GM23338 (cell line): ENCODE results near the gene KRTCAP2. TPM values are rescaled to one million over a fixed set of nuclear protein-coding genes. Genes with fewer than 3 reads are reported as not detected.

ENCODE experiments used
- ATAC-seq: fragments of 200-7000 bp; cut with Tn5 transposase; 3 replicates; pipeline ENCODE4 v1.9.1; 2020
- DNase-seq: peaks from one replicate; pipeline ENCODE4 v3.0.0-alpha.2; 2015; ENCODE audit warnings: low spot score
- H2AFZ ChIP-seq: fragments of 200-600 bp; sonication (generic); 2 replicates; pipeline ENCODE4 v1.8.0; 2016; ENCODE audit warnings: antibody characterized with exemption, mild to moderate bottlenecking, moderate library complexity
- H3F3A ChIP-seq: fragments of 200-600 bp; sonication (generic); replicated peaks from 2 replicates; pipeline ENCODE4 v1.8.0; 2017; ENCODE audit warnings: antibody characterized with exemption, mixed run types, low read depth
- H3K27ac ChIP-seq: fragments of 200-600 bp; sonication (generic); 2 replicates; pipeline ENCODE4 v1.6.1; 2016; ENCODE audit warnings: low read depth
- H3K27me3 ChIP-seq: fragments of 200-600 bp; sonication (generic); 2 replicates; pipeline ENCODE4 v1.8.0; 2016; ENCODE audit warnings: mild to moderate bottlenecking, mixed run types, moderate library complexity; ENCODE audit not compliant: insufficient read depth
- H3K36me3 ChIP-seq: fragments of 200-600 bp; sonication (generic); 2 replicates; pipeline ENCODE4 v1.8.0; 2016; ENCODE audit warnings: mild to moderate bottlenecking; ENCODE audit not compliant: insufficient read depth
- H3K4me1 ChIP-seq: fragments of 200-600 bp; sonication (generic); 2 replicates; pipeline ENCODE4 v1.8.0; 2016; ENCODE audit warnings: mild to moderate bottlenecking, moderate library complexity; ENCODE audit not compliant: insufficient read depth
- H3K4me2 ChIP-seq: fragments of 200-600 bp; sonication (generic); 2 replicates; pipeline ENCODE4 v1.7.1; 2017; ENCODE audit warnings: mixed run types
- H3K4me3 ChIP-seq: fragments of 200-600 bp; sonication (generic); 2 replicates; pipeline ENCODE4 v1.6.1; 2016; ENCODE audit warnings: mixed run types
- H3K79me2 ChIP-seq: fragments of 200-600 bp; sonication (generic); replicated peaks from 2 replicates; pipeline ENCODE4 v1.8.0; 2017; ENCODE audit warnings: mild to moderate bottlenecking; ENCODE audit not compliant: insufficient read depth
- H3K9me2 ChIP-seq: fragments of 200-600 bp; sonication (generic); 2 replicates; pipeline ENCODE4 v1.8.0; 2017; ENCODE audit not compliant: insufficient read depth
- H4K20me1 ChIP-seq: fragments of 200-600 bp; sonication (generic); replicated peaks from 2 replicates; pipeline ENCODE4 v1.8.0; 2017; ENCODE audit warnings: mild to moderate bottlenecking; ENCODE audit not compliant: insufficient read depth
- H3K27ac Mint-ChIP-seq: 2 replicates; pipeline ENCODE4 v1.8.0; 2020; ENCODE audit warnings: inconsistent platforms, mild to moderate bottlenecking, moderate library complexity, mixed read lengths
- H3K27me3 Mint-ChIP-seq: 3 replicates; pipeline ENCODE4 v1.8.0; 2022; ENCODE audit warnings: low read depth, mild to moderate bottlenecking, moderate library complexity, mixed read lengths, inconsistent platforms; ENCODE audit not compliant: insufficient read depth, poor library complexity
- H3K36me3 Mint-ChIP-seq: 3 replicates; pipeline ENCODE4 v1.8.0; 2021; ENCODE audit warnings: low read depth, mild to moderate bottlenecking, inconsistent platforms, moderate library complexity, mixed read lengths
- H3K4me1 Mint-ChIP-seq: 3 replicates; pipeline ENCODE4 v1.8.0; 2020; ENCODE audit warnings: mild to moderate bottlenecking, inconsistent platforms, mixed read lengths
- H3K4me3 Mint-ChIP-seq: 3 replicates; pipeline ENCODE4 v1.8.0; 2021; ENCODE audit warnings: moderate library complexity, mild to moderate bottlenecking, inconsistent platforms, mixed read lengths
- H3K9me3 Mint-ChIP-seq: 3 replicates; pipeline ENCODE4 v1.8.0; 2020; ENCODE audit warnings: moderate library complexity, mild to moderate bottlenecking, inconsistent platforms, mixed read lengths
- CREB1 ChIP-seq: fragments of 250-450 bp; sonication (Bioruptor Pico); IDR thresholded peaks from 2 replicates; pipeline ENCODE4 v1.5.0; 2020; ENCODE audit warnings: low read depth, mild to moderate bottlenecking, moderate library complexity
- EZH2 ChIP-seq: fragments of 200-600 bp; sonication (generic); IDR thresholded peaks from one replicate; pipeline ENCODE4 v1.8.0; 2017; ENCODE audit warnings: antibody characterized with exemption, mild to moderate bottlenecking, low read depth; ENCODE audit not compliant: unreplicated experiment
- JUNB ChIP-seq: IDR thresholded peaks from one replicate; pipeline ENCODE4 v1.6.1; 2016; ENCODE audit warnings: antibody characterized with exemption; ENCODE audit not compliant: unreplicated experiment
- NANOG ChIP-seq: IDR thresholded peaks from 2 replicates; pipeline ENCODE4 v1.6.1; 2016; ENCODE audit warnings: antibody characterized with exemption, borderline replicate concordance
- POLR2AphosphoS5 ChIP-seq: IDR thresholded peaks from 2 replicates; pipeline ENCODE4 v1.6.1; 2016; ENCODE audit warnings: antibody characterized with exemption, low read depth
- ZNF114 ChIP-seq: fragments of 250-450 bp; sonication (Bioruptor Pico); IDR thresholded peaks from 2 replicates; pipeline ENCODE4 v1.5.0; 2020; ENCODE audit warnings: mild to moderate bottlenecking, moderate library complexity
- polyA plus RNA-seq: library from polyadenylated mRNA; unstranded; fragments of >200 nt; fragmentation: Nextera tagmentation; extraction: Ambion mirVana; gene quantifications from 2 replicates; pipeline ENCODE4 v1.2.1, GENCODE V29; 2016
- total RNA-seq: library from RNA; depleted of rRNA; stranded (reverse); fragments of >200 nt; shearing (Covaris generic); gene quantifications from 2 replicates; pipeline ENCODE4 v1.2.3, GENCODE V29; 2014
- TF ChIP-seq, protein P1 (sequence below), 2 experiments: fragments of 200-600 bp in 1 of 2; sonication (generic) in 1 of 2; conservative IDR thresholded peaks; 2 replicates each; pipeline versions ENCODE4 v1.5.1 to v1.6.1; 2016 to 2017; ENCODE audit warnings: antibody characterized with exemption in 2 of 2, low read depth in 2 of 2, mild to moderate bottlenecking in 2 of 2, moderate library complexity in 1 of 2
- TF ChIP-seq, protein P2 (sequence below): fragments of 250-450 bp; sonication (Bioruptor Pico); IDR thresholded peaks from 2 replicates; pipeline ENCODE4 v1.5.0; 2020; ENCODE audit warnings: mild to moderate bottlenecking, moderate library complexity

Gene KRTCAP2
- total and polyA plus RNA-seq, 2 experiments from 2014 or later, result 106 to 579 TPM

DNA sequence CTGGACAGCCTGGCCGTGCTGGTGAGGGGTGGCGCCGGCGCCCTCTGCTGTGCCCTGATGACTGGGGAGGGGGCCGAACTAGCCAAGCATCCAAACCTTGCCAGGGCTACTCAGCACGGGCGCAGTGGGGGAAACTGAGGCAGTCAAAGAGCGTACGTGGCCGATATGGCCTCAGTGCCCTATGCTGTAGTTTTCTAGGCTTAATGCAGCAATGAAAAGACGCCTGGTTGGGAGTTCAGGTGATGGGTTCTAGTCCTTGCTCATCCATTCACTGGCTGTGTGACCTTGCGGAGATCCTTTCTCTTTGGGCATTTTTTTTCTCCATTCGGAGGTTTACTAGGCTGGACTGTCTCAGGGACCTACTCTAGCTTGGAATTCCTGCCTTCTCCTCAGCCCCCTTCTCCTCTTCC lies 36.2 kb upstream of the KRTCAP2 start:
- H3K79me2 ChIP-seq, result 0 out of 2 replicates have a peak, but pooled peaks cover 7% of the 10 kb centered on the region
- peak overlapping the region; percentile 99 for H3K4me3 ChIP-seq
- TF ChIP-seq, protein P1, sequence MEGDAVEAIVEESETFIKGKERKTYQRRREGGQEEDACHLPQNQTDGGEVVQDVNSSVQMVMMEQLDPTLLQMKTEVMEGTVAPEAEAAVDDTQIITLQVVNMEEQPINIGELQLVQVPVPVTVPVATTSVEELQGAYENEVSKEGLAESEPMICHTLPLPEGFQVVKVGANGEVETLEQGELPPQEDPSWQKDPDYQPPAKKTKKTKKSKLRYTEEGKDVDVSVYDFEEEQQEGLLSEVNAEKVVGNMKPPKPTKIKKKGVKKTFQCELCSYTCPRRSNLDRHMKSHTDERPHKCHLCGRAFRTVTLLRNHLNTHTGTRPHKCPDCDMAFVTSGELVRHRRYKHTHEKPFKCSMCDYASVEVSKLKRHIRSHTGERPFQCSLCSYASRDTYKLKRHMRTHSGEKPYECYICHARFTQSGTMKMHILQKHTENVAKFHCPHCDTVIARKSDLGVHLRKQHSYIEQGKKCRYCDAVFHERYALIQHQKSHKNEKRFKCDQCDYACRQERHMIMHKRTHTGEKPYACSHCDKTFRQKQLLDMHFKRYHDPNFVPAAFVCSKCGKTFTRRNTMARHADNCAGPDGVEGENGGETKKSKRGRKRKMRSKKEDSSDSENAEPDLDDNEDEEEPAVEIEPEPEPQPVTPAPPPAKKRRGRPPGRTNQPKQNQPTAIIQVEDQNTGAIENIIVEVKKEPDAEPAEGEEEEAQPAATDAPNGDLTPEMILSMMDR (conservative IDR thresholded peaks at IDR 0.05; ENCODE audit: low read depth in 2 of 2), result peak in 1 of 2 experiments; percentile 22; a peak in 2 of 4 replicates
- no peak; the same call in 1 of the 2 replicates for TF ChIP-seq POLR2AphosphoS5
- peaks cover 6% of the 10 kb centered on the region; the same call in 1 of the 2 replicates for H3K27me3 ChIP-seq
- no peaks in the 10 kb centered on the region; the same call in 1 of the 3 replicates for H3K9me3 Mint-ChIP-seq
- no peak for ATAC-seq
- peak overlapping the region; percentile 88 for H3K4me3 Mint-ChIP-seq
- peaks cover 24% of the 10 kb centered on the region for H3F3A ChIP-seq
- H3K27ac Mint-ChIP-seq, result peak overlapping the region; percentile 95
- no peak for DNase-seq
- peaks cover 21% of the 10 kb centered on the region for H3K4me1 ChIP-seq
- no peaks in the 10 kb centered on the region for H3K36me3 ChIP-seq
- H4K20me1 ChIP-seq, result no peaks in the 10 kb centered on the region; the same call in 1 of the 2 replicates
- peak overlapping the region; percentile 99 for H3K4me2 ChIP-seq
- peak overlapping the region; percentile 97 for H2AFZ ChIP-seq
- H3K27me3 Mint-ChIP-seq, result peaks cover 42% of the 10 kb centered on the region
- H3K36me3 Mint-ChIP-seq, result peaks cover 9% of the 10 kb centered on the region
- no peaks in the 10 kb centered on the region for H3K9me2 ChIP-seq
- H3K27ac ChIP-seq, result peak overlapping the region; percentile 90
- peaks cover 30% of the 10 kb centered on the region for H3K4me1 Mint-ChIP-seq

- Histone ChIP-seq H4K20me1 (no peaks in the 10 kb centered on the region; the same call in 1 of the 2 replicates), H3K27ac (peak within 1 kb of the TSS; percentile 90), H2AFZ (peak within 1 kb of the TSS; percentile 97), H3K4me1 (peaks cover 21% of the 10 kb centered on the region), H3K9me2 (no peaks in the 10 kb centered on the region), H3F3A (peaks cover 24% of the 10 kb centered on the region), H3K79me2 (0 out of 2 replicates have a peak, but pooled peaks cover 7% of the 10 kb centered on the region), H3K27me3 (peaks cover 6% of the 10 kb centered on the region; the same call in 1 of the 2 replicates), H3K4me3 (peak within 1 kb of the TSS; percentile 99), H3K4me2 (peak within 1 kb of the TSS; percentile 99), H3K36me3 (no peaks in the 10 kb centered on the region)
- H3K27ac Mint-ChIP-seq, result peak within 1 kb of the TSS; percentile 95
- peaks cover 42% of the 10 kb centered on the region for H3K27me3 Mint-ChIP-seq
- ATAC-seq, result peak; percentile 65
- H3K4me1 Mint-ChIP-seq, result peaks cover 30% of the 10 kb centered on the region
- peaks cover 14% of the 10 kb centered on the region for H3K36me3 Mint-ChIP-seq
- no peaks in the 10 kb centered on the region; the same call in 1 of the 3 replicates for H3K9me3 Mint-ChIP-seq
- DNase-seq, result peak; percentile 96
- peak within 1 kb of the TSS; percentile 88 for H3K4me3 Mint-ChIP-seq
- TF ChIP-seq NANOG (no peak), CREB1 (peak; percentile 93), JUNB (no peak), ZNF114 (CRISPR knock-in tag) (no peak), EZH2 (no peak)
- TF ChIP-seq, protein P2, sequence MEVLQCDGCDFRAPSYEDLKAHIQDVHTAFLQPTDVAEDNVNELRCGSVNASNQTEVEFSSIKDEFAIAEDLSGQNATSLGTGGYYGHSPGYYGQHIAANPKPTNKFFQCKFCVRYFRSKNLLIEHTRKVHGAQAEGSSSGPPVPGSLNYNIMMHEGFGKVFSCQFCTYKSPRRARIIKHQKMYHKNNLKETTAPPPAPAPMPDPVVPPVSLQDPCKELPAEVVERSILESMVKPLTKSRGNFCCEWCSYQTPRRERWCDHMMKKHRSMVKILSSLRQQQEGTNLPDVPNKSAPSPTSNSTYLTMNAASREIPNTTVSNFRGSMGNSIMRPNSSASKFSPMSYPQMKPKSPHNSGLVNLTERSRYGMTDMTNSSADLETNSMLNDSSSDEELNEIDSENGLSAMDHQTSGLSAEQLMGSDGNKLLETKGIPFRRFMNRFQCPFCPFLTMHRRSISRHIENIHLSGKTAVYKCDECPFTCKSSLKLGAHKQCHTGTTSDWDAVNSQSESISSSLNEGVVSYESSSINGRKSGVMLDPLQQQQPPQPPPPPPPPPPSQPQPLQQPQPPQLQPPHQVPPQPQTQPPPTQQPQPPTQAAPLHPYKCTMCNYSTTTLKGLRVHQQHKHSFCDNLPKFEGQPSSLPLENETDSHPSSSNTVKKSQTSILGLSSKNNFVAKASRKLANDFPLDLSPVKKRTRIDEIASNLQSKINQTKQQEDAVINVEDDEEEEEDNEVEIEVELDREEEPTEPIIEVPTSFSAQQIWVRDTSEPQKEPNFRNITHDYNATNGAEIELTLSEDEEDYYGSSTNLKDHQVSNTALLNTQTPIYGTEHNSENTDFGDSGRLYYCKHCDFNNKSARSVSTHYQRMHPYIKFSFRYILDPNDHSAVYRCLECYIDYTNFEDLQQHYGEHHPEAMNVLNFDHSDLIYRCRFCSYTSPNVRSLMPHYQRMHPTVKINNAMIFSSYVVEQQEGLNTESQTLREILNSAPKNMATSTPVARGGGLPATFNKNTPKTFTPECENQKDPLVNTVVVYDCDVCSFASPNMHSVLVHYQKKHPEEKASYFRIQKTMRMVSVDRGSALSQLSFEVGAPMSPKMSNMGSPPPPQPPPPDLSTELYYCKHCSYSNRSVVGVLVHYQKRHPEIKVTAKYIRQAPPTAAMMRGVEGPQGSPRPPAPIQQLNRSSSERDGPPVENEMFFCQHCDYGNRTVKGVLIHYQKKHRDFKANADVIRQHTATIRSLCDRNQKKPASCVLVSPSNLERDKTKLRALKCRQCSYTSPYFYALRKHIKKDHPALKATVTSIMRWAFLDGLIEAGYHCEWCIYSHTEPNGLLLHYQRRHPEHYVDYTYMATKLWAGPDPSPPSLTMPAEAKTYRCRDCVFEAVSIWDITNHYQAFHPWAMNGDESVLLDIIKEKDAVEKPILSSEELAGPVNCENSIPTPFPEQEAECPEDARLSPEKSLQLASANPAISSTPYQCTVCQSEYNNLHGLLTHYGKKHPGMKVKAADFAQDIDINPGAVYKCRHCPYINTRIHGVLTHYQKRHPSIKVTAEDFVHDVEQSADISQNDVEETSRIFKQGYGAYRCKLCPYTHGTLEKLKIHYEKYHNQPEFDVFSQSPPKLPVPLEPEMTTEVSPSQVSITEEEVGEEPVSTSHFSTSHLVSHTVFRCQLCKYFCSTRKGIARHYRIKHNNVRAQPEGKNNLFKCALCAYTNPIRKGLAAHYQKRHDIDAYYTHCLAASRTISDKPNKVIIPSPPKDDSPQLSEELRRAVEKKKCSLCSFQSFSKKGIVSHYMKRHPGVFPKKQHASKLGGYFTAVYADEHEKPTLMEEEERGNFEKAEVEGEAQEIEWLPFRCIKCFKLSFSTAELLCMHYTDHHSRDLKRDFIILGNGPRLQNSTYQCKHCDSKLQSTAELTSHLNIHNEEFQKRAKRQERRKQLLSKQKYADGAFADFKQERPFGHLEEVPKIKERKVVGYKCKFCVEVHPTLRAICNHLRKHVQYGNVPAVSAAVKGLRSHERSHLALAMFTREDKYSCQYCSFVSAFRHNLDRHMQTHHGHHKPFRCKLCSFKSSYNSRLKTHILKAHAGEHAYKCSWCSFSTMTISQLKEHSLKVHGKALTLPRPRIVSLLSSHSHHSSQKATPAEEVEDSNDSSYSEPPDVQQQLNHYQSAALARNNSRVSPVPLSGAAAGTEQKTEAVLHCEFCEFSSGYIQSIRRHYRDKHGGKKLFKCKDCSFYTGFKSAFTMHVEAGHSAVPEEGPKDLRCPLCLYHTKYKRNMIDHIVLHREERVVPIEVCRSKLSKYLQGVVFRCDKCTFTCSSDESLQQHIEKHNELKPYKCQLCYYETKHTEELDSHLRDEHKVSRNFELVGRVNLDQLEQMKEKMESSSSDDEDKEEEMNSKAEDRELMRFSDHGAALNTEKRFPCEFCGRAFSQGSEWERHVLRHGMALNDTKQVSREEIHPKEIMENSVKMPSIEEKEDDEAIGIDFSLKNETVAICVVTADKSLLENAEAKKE (CRISPR knock-in tag), result no peak
These were observed 35.6 kb upstream of the KRTCAP2 start, which contains the start of gene MTX1 for GRCh38 chr1:155208541-155209311. Gene MTX1, plus strand, starts transcription at chr1:155208695. Its CDS starts 110 bp downstream, at chr1:155208805.
